Measurements from ENCODE around the gene GALNT10. TPM values are rescaled to one million over a fixed set of nuclear protein-coding genes. Genes with fewer than 3 reads are reported as not detected.

The GALNT10 gene
- total RNA-seq, 1 experiment from 2014 or later, result 22.9 TPM

DNA sequence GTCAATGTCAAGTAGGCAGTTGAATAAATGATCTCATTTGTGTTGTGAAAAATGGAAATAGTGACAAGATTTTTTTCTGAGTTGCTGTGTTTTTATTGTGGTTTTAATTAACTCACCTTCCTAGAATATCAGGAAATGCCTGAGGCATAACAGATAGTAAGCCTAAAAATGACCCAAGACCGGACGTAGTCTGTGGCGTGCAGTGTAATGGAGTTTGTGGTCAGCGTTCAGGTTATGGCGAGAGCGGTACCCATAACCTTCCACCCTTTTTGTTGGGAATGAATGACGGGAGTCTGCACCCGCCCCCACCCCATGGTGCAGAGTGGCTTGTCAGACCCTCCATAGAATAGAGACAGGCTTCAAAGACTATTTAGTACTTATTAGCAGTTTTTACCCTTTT lies 119.3 kb downstream of the GALNT10 start:
- H3K36me3 Mint-ChIP-seq, result peaks cover 5% of the 10 kb centered on the region; the same call in 1 of the 2 replicates
- ChIA-PET POLR2A (no interaction called here), CTCF (no interaction called here)
- ATAC-seq (no peak), DNase-seq (ENCODE audit: low spot score) (no peak)
- no peaks in the 10 kb centered on the region for H3K4me1 Mint-ChIP-seq
- no peak overlapping the region for H3K4me3 Mint-ChIP-seq
- H3K9me3 Mint-ChIP-seq, result peaks cover 4% of the 10 kb centered on the region
- TF ChIP-seq HMGXB4 (CRISPR knock-in tag; IDR thresholded peaks at IDR 0.05) (no peak), KAT7 (CRISPR knock-in tag; IDR thresholded peaks at IDR 0.05; ENCODE audit: borderline replicate concordance) (no peak), ZNF281 (CRISPR knock-in tag; IDR thresholded peaks at IDR 0.05) (no peak), ATF1 (CRISPR knock-in tag; IDR thresholded peaks at IDR 0.05) (no peak), ZNF423 (CRISPR knock-in tag; IDR thresholded peaks at IDR 0.05) (no peak), E2F4 (CRISPR knock-in tag; IDR thresholded peaks at IDR 0.05; ENCODE audit: borderline replicate concordance, low read depth) (no peak), JUN (CRISPR knock-in tag; IDR thresholded peaks at IDR 0.05) (no peak), CDX4 (CRISPR knock-in tag; IDR thresholded peaks at IDR 0.05; ENCODE audit: borderline replicate concordance) (no peak), AFF4 (CRISPR knock-in tag; IDR thresholded peaks at IDR 0.05; ENCODE audit: borderline replicate concordance) (no peak), JAZF1 (CRISPR knock-in tag; IDR thresholded peaks at IDR 0.05) (no peak), RELA (CRISPR knock-in tag; IDR thresholded peaks at IDR 0.05; ENCODE audit: borderline replicate concordance) (no peak), HMGA2 (CRISPR knock-in tag; IDR thresholded peaks at IDR 0.05) (no peak), TP53 (CRISPR knock-in tag; IDR thresholded peaks at IDR 0.05) (no peak), ZNF671 (CRISPR knock-in tag; IDR thresholded peaks at IDR 0.05) (no peak), E2F1 (CRISPR knock-in tag; IDR thresholded peaks at IDR 0.05) (no peak), NR1H2 (CRISPR knock-in tag; IDR thresholded peaks at IDR 0.05) (no peak), CREB1 (CRISPR knock-in tag; IDR thresholded peaks at IDR 0.05) (no peak)
- TF ChIP-seq, protein P1, sequence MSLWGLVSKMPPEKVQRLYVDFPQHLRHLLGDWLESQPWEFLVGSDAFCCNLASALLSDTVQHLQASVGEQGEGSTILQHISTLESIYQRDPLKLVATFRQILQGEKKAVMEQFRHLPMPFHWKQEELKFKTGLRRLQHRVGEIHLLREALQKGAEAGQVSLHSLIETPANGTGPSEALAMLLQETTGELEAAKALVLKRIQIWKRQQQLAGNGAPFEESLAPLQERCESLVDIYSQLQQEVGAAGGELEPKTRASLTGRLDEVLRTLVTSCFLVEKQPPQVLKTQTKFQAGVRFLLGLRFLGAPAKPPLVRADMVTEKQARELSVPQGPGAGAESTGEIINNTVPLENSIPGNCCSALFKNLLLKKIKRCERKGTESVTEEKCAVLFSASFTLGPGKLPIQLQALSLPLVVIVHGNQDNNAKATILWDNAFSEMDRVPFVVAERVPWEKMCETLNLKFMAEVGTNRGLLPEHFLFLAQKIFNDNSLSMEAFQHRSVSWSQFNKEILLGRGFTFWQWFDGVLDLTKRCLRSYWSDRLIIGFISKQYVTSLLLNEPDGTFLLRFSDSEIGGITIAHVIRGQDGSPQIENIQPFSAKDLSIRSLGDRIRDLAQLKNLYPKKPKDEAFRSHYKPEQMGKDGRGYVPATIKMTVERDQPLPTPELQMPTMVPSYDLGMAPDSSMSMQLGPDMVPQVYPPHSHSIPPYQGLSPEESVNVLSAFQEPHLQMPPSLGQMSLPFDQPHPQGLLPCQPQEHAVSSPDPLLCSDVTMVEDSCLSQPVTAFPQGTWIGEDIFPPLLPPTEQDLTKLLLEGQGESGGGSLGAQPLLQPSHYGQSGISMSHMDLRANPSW (CRISPR knock-in tag; conservative IDR thresholded peaks at IDR 0.05; ENCODE audit: low read depth), result no peak
- TF ChIP-seq, protein P2, sequence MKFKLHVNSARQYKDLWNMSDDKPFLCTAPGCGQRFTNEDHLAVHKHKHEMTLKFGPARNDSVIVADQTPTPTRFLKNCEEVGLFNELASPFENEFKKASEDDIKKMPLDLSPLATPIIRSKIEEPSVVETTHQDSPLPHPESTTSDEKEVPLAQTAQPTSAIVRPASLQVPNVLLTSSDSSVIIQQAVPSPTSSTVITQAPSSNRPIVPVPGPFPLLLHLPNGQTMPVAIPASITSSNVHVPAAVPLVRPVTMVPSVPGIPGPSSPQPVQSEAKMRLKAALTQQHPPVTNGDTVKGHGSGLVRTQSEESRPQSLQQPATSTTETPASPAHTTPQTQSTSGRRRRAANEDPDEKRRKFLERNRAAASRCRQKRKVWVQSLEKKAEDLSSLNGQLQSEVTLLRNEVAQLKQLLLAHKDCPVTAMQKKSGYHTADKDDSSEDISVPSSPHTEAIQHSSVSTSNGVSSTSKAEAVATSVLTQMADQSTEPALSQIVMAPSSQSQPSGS (CRISPR knock-in tag; IDR thresholded peaks at IDR 0.05; ENCODE audit: borderline replicate concordance, low read depth), result no peak
- H3K27me3 Mint-ChIP-seq (ENCODE audit: low read depth), result no peaks in the 10 kb centered on the region
- H3K27ac Mint-ChIP-seq, result no peak overlapping the region

Data from WTC11 (cell line).